Ishikawa (cell line): ENCODE measurements around the gene GJC1.

Experiments
- CEBPB ChIP-seq: IDR thresholded peaks from 2 replicates; pipeline ENCODE4 v1.6.1; 2012
- EP300 ChIP-seq: IDR thresholded peaks from 2 replicates; pipeline ENCODE4 v1.6.1; 2012; ENCODE audit warnings: borderline replicate concordance
- MAX ChIP-seq: IDR thresholded peaks from 2 replicates; pipeline ENCODE4 v1.6.1; 2012
- NFIC ChIP-seq: IDR thresholded peaks from 2 replicates; pipeline ENCODE4 v1.6.1; 2012
- RAD21 ChIP-seq: IDR thresholded peaks from 2 replicates; pipeline ENCODE4 v1.6.1; 2012; ENCODE audit warnings: low read depth
- TAF1 ChIP-seq: IDR thresholded peaks from 2 replicates; pipeline ENCODE4 v1.6.1; 2012; ENCODE audit warnings: low read depth, mild to moderate bottlenecking
- TCF12 ChIP-seq: IDR thresholded peaks from 2 replicates; pipeline ENCODE4 v1.6.1; 2012; ENCODE audit warnings: low read depth
- TEAD4 ChIP-seq: IDR thresholded peaks from 2 replicates; pipeline ENCODE4 v1.6.1; 2012
- YY1 ChIP-seq: IDR thresholded peaks from 2 replicates; pipeline ENCODE4 v1.6.1; 2012; ENCODE audit warnings: low read depth
- TF ChIP-seq, protein P1 (sequence below): IDR thresholded peaks from 2 replicates; pipeline ENCODE4 v1.6.1; 2012

GRCh38 chr17:44827863-44828262 is 2.2 kb downstream of the GJC1 start:
- TF ChIP-seq CEBPB = no peak
- TF ChIP-seq MAX = no peak
- TF ChIP-seq TCF12 = no peak
- no peak for TF ChIP-seq NFIC
- TF ChIP-seq, protein P1, sequence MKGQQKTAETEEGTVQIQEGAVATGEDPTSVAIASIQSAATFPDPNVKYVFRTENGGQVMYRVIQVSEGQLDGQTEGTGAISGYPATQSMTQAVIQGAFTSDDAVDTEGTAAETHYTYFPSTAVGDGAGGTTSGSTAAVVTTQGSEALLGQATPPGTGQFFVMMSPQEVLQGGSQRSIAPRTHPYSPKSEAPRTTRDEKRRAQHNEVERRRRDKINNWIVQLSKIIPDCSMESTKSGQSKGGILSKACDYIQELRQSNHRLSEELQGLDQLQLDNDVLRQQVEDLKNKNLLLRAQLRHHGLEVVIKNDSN = no peak
- no peak for TF ChIP-seq EP300
- TF ChIP-seq RAD21 = no peak
- no peak for TF ChIP-seq YY1
- TF ChIP-seq TAF1 = no peak
- TF ChIP-seq TEAD4 = no peak
